Karpas-422 (cell line): ENCODE results near the gene GLRX. TPM values are rescaled to one million over a fixed set of nuclear protein-coding genes. Genes with fewer than 3 reads are reported as not detected.
"Not testable (repeated sequence)": the region's sequence is repeated elsewhere in the genome, so short reads cannot be mapped to it uniquely, and the experiment has no call there.

Source experiments
- DNase-seq: peaks from one replicate; pipeline ENCODE4 v3.0.0-alpha.2; 2015
- H2AFZ ChIP-seq: fragments of 200-600 bp; sonication (generic); 2 replicates; pipeline ENCODE4 v1.6.1; 2014; ENCODE audit warnings: antibody characterized with exemption, low read length, mixed read lengths
- H3K27ac ChIP-seq: fragments of 200-600 bp; sonication (generic); 2 replicates; pipeline ENCODE4 v1.5.1; 2014; ENCODE audit warnings: mild to moderate bottlenecking, low read length, moderate library complexity
- H3K27me3 ChIP-seq: fragments of 200-600 bp; sonication (generic); 2 replicates; pipeline ENCODE4 v1.6.1; 2014; ENCODE audit warnings: low read length, mixed read lengths
- H3K36me3 ChIP-seq: fragments of 200-600 bp; sonication (generic); 2 replicates; pipeline ENCODE4 v1.6.1; 2014; ENCODE audit warnings: low read length, mixed read lengths; ENCODE audit not compliant: insufficient read depth
- H3K4me1 ChIP-seq: fragments of 200-600 bp; sonication (generic); 2 replicates; pipeline ENCODE4 v1.6.1; 2014; ENCODE audit warnings: mild to moderate bottlenecking, low read length, mixed read lengths
- H3K4me2 ChIP-seq: fragments of 200-600 bp; sonication (generic); 2 replicates; pipeline ENCODE4 v1.6.1; 2014; ENCODE audit warnings: low read length, low read depth, mild to moderate bottlenecking; ENCODE audit not compliant: poor library complexity, severe bottlenecking
- H3K4me3 ChIP-seq: fragments of 200-600 bp; sonication (generic); 2 replicates; pipeline ENCODE4 v1.5.1; 2014; ENCODE audit warnings: mild to moderate bottlenecking, antibody characterized with exemption, low read length, mixed read lengths
- H3K79me2 ChIP-seq: fragments of 200-600 bp; sonication (generic); 2 replicates; pipeline ENCODE4 v1.6.1; 2014; ENCODE audit warnings: mild to moderate bottlenecking, low read length, mixed read lengths
- H3K9ac ChIP-seq: fragments of 200-600 bp; sonication (generic); 2 replicates; pipeline ENCODE4 v1.6.0; 2014; ENCODE audit warnings: low read length
- H3K9me2 ChIP-seq: fragments of 200-600 bp; sonication (generic), shearing (Covaris generic); replicated peaks from 2 replicates; pipeline ENCODE4 v1.6.0; 2014; ENCODE audit warnings: mild to moderate bottlenecking, low read length, moderate library complexity; ENCODE audit not compliant: insufficient read depth
- H3K9me3 ChIP-seq: fragments of 300-700, 200-600 bp; sonication (generic); 2 replicates; pipeline ENCODE4 v1.6.1; 2014; ENCODE audit warnings: low read length, mixed read lengths
- H4K20me1 ChIP-seq: fragments of 200-600 bp; sonication (generic); 2 replicates; pipeline ENCODE4 v1.6.1; 2014; ENCODE audit warnings: mild to moderate bottlenecking, antibody characterized with exemption, low read length, low read depth; ENCODE audit not compliant: insufficient read depth
- total RNA-seq: library from RNA; depleted of rRNA; stranded (reverse); fragments of >200 nt; shearing (Covaris generic); gene quantifications from 2 replicates; pipeline ENCODE4 v1.2.3, GENCODE V29; 2014; ENCODE audit warnings: low replicate concordance; rRNA removed

GLRX gene
- total RNA-seq, result 16.3 and 18.0 TPM in 2 replicates

GRCh38 chr5:95822542-95823181 is at the start of gene GLRX:
Gene GLRX (minus strand): TSS chr5:95822726. CDS start chr5:95822662, 64 bp downstream.
- 0 out of 2 replicates have a peak within 1 kb of the TSS, but pooled peaks have one; percentile 14 for H3K27ac ChIP-seq
- H3K9ac ChIP-seq, result peak within 1 kb of the TSS; percentile 67
- peak within 1 kb of the TSS; percentile 95 for H2AFZ ChIP-seq
- no peaks in the 10 kb centered on the region for H4K20me1 ChIP-seq
- H3K36me3 ChIP-seq, result no peaks in the 10 kb centered on the region
- H3K4me1 ChIP-seq, result peaks cover 33% of the 10 kb centered on the region
- peak; percentile 82 for DNase-seq
- H3K4me2 ChIP-seq, result peak within 1 kb of the TSS; percentile 83
- H3K4me3 ChIP-seq, result peak within 1 kb of the TSS; percentile 76
- H3K9me2 ChIP-seq, result no peaks in the 10 kb centered on the region
- no peaks in the 10 kb centered on the region for H3K9me3 ChIP-seq
- H3K27me3 ChIP-seq, result no peaks in the 10 kb centered on the region
- no peaks in the 10 kb centered on the region for H3K79me2 ChIP-seq

GRCh38 chr5:95871146-95871806 is 48.8 kb upstream of the GLRX start:
- Histone ChIP-seq H3K9me3 (no peaks in the 10 kb centered on the region), H3K4me2 (no peak overlapping the region), H3K4me3 (no peak overlapping the region), H3K27ac (no peak overlapping the region), H3K79me2 (no peaks in the 10 kb centered on the region), H3K9me2 (no peaks in the 10 kb centered on the region), H2AFZ (no peak overlapping the region), H3K27me3 (no peaks in the 10 kb centered on the region), H4K20me1 (no peaks in the 10 kb centered on the region), H3K9ac (no peak overlapping the region), H3K4me1 (no peaks in the 10 kb centered on the region), H3K36me3 (no peaks in the 10 kb centered on the region)
- no peak for DNase-seq

GRCh38 chr5:95870105-95870672 is 47.7 kb upstream of the GLRX start:
- H3K9ac ChIP-seq, result no peak overlapping the region
- no peak for DNase-seq
- no peak overlapping the region for H2AFZ ChIP-seq

GRCh38 chr5:95869173-95869855 is 46.8 kb upstream of the GLRX start:
- not testable (repeated sequence) for H3K9me3 ChIP-seq, H3K4me3 ChIP-seq, H4K20me1 ChIP-seq, H3K9ac ChIP-seq, H3K4me2 ChIP-seq, H3K79me2 ChIP-seq, H2AFZ ChIP-seq, DNase-seq, H3K27me3 ChIP-seq, H3K27ac ChIP-seq, H3K4me1 ChIP-seq, H3K36me3 ChIP-seq, H3K9me2 ChIP-seq

More at GRCh38 chr5:95870105-95870672, 47.7 kb upstream of the GLRX start:
- Histone ChIP-seq H3K9me2 (no peaks in the 10 kb centered on the region), H3K4me2 (no peak overlapping the region), H3K9me3 (no peaks in the 10 kb centered on the region), H4K20me1 (no peaks in the 10 kb centered on the region), H3K27me3 (no peaks in the 10 kb centered on the region), H3K4me1 (no peaks in the 10 kb centered on the region), H3K36me3 (no peaks in the 10 kb centered on the region), H3K79me2 (no peaks in the 10 kb centered on the region), H3K27ac (no peak overlapping the region), H3K4me3 (no peak overlapping the region)

GRCh38 chr5:95868136-95868535 is 45.6 kb upstream of the GLRX start:
- Histone ChIP-seq H3K9me2 (no peaks in the 10 kb centered on the region), H3K27me3 (no peaks in the 10 kb centered on the region)
- DNase-seq, result no peak

GRCh38 chr5:95866435-95867040 is 44.0 kb upstream of the GLRX start:
- no peak for DNase-seq
- H2AFZ ChIP-seq, result no peak overlapping the region
- H3K27me3 ChIP-seq, result no peaks in the 10 kb centered on the region
- H3K27ac ChIP-seq, result no peak overlapping the region
- H3K36me3 ChIP-seq, result no peaks in the 10 kb centered on the region
- no peaks in the 10 kb centered on the region for H4K20me1 ChIP-seq
- H3K9me2 ChIP-seq, result no peaks in the 10 kb centered on the region
- no peaks in the 10 kb centered on the region for H3K79me2 ChIP-seq
- peaks cover 6% of the 10 kb centered on the region for H3K4me1 ChIP-seq
- no peak overlapping the region for H3K9ac ChIP-seq
- H3K4me2 ChIP-seq, result no peak overlapping the region
- no peak overlapping the region for H3K4me3 ChIP-seq
- no peaks in the 10 kb centered on the region for H3K9me3 ChIP-seq

More at GRCh38 chr5:95868136-95868535, 45.6 kb upstream of the GLRX start:
- H3K4me3 ChIP-seq, result no peak overlapping the region
- no peak overlapping the region for H3K9ac ChIP-seq
- no peaks in the 10 kb centered on the region for H3K36me3 ChIP-seq
- no peaks in the 10 kb centered on the region for H3K79me2 ChIP-seq
- no peaks in the 10 kb centered on the region for H3K9me3 ChIP-seq
- H3K4me2 ChIP-seq, result no peak overlapping the region
- H4K20me1 ChIP-seq, result no peaks in the 10 kb centered on the region
- H3K27ac ChIP-seq, result no peak overlapping the region
- H2AFZ ChIP-seq, result no peak overlapping the region
- H3K4me1 ChIP-seq, result no peaks in the 10 kb centered on the region

- H3K9me2 ChIP-seq, result no peaks in the 10 kb centered on the region
- H4K20me1 ChIP-seq, result no peaks in the 10 kb centered on the region
- no peaks in the 10 kb centered on the region for H3K79me2 ChIP-seq
- no peak overlapping the region for H3K9ac ChIP-seq
- no peak overlapping the region for H3K4me3 ChIP-seq
- peaks cover 12% of the 10 kb centered on the region for H3K4me1 ChIP-seq
- H3K27me3 ChIP-seq, result no peaks in the 10 kb centered on the region
- no peaks in the 10 kb centered on the region for H3K36me3 ChIP-seq
- no peaks in the 10 kb centered on the region for H3K9me3 ChIP-seq
- H3K4me2 ChIP-seq, result no peak overlapping the region
- no peak overlapping the region for H2AFZ ChIP-seq
- H3K27ac ChIP-seq, result no peak overlapping the region
- no peak for DNase-seq
These were observed 42.5 kb upstream of the GLRX start for GRCh38 chr5:95864944-95865504.
